Fibroblast of lung (primary cell): ENCODE results near the gene WDR27.

Experiments
- EZH2 ChIP-seq: IDR thresholded peaks from 2 replicates; pipeline ENCODE4 v1.5.1; 2012; ENCODE audit warnings: low read length, control low read depth, mild to moderate bottlenecking; ENCODE audit errors: missing control alignments
- TF ChIP-seq, protein P1 (sequence below), 2 donors: IDR thresholded peaks in 1 of 2; conservative IDR thresholded peaks in 1 of 2; 1 replicate in 1 of 2; 2 replicates in 1 of 2; pipeline ENCODE4 v1.5.1; 2011 to 2012; ENCODE audit warnings: low read length in 2 of 2, control low read depth in 1 of 2, inconsistent platforms in 1 of 2, low read depth in 1 of 2, mild to moderate bottlenecking in 1 of 2

DNA sequence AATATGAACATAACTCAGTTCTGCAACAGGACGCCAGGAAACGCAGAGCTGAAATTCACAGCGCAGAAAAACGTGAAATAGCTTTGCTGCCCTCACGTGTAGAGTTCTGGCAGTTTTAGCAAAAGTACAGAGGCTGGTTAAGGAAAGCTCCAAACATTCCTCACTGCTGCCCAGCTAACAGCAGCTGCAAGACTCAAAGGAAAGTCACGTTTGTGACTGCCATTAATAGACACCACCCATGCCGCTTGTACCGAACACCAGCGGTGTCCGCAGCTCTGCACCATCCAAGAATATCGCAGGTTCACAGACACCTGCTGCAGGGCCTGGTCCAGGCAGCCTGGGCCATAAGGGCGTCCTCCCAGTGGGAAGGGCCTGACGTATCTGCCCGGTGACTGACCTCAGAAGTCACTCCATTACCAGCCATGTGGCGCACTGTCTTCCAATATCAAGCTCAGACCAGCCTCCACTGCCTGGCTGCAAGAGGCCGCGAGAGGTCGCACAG is 61.4 kb downstream of the WDR27 start:
- TF ChIP-seq, protein P1, sequence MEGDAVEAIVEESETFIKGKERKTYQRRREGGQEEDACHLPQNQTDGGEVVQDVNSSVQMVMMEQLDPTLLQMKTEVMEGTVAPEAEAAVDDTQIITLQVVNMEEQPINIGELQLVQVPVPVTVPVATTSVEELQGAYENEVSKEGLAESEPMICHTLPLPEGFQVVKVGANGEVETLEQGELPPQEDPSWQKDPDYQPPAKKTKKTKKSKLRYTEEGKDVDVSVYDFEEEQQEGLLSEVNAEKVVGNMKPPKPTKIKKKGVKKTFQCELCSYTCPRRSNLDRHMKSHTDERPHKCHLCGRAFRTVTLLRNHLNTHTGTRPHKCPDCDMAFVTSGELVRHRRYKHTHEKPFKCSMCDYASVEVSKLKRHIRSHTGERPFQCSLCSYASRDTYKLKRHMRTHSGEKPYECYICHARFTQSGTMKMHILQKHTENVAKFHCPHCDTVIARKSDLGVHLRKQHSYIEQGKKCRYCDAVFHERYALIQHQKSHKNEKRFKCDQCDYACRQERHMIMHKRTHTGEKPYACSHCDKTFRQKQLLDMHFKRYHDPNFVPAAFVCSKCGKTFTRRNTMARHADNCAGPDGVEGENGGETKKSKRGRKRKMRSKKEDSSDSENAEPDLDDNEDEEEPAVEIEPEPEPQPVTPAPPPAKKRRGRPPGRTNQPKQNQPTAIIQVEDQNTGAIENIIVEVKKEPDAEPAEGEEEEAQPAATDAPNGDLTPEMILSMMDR (conservative IDR thresholded peaks at IDR 0.05 in 1 of 2, IDR thresholded peaks at IDR 0.05 in 1 of 2; ENCODE audit: low read depth in 1 of 2, low read length in 2 of 2) = peak; percentile 38 to 47
- no peak for TF ChIP-seq EZH2
